NCI-H748 (cell line): ENCODE results near the gene SPEM1.
"Not testable (repeated sequence)": the region's sequence is repeated elsewhere in the genome, so short reads cannot be mapped to it uniquely, and the experiment has no call there.

Experiments used
- DNase-seq: peaks from one replicate; lab custom pipeline; 2025; ENCODE audit not compliant: unreplicated experiment; lab: John Stamatoyannopoulos, UW

The SPEM1 gene

DNA sequence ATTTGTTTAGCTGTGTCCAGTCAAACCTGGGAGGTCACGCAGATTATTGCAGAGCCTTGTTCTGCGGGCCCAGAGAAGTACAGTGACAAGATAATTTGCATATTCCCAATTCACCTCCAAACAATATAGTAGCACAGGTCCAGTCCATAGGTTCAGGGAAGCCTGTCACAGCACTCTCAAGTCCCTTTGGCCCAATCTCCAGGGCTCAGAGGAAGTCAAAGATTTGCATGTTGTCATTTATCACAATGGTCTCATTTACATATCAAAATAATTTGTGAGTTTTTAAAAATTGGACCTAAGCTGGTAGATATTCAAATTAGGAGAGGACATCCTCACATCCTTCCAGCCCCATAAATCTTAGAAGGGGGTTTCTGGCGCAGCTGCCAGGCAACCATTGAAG is 47.4 kb downstream of the SPEM1 start:
- no peak for DNase-seq

GRCh38 chr17:7468290-7468689 is 48.2 kb downstream of the SPEM1 start:
- no peak for DNase-seq

GRCh38 chr17:7468804-7469389 is 48.8 kb downstream of the SPEM1 start:
- no peak for DNase-seq

- not testable (repeated sequence) for DNase-seq
Measured at GRCh38 chr17:7469843-7470242, 49.7 kb downstream of the SPEM1 start.

GRCh38 chr17:7470457-7470973 is 50.4 kb downstream of the SPEM1 start:
- not testable (repeated sequence) for DNase-seq
